T-helper 1 cell treated with Interleukin-12 subunit alpha and Interleukin-12 subunit beta and Interleukin-4 antibody, amounts not matched to agents 30 μg/mL and 1 μg/mL, for 36 hours (primary cell): ENCODE data around the gene CRYBG3.

Source experiments
- H3K27ac Mint-ChIP-seq: one replicate; pipeline ENCODE4 v1.8.0; 2021; ENCODE audit warnings: mild to moderate bottlenecking, mixed read lengths
- H3K27me3 Mint-ChIP-seq: one replicate; pipeline ENCODE4 v1.8.0; 2021; ENCODE audit warnings: low read depth, mixed read lengths
- H3K36me3 Mint-ChIP-seq: one replicate; pipeline ENCODE4 v1.8.0; 2021; ENCODE audit warnings: low read depth, mixed read lengths
- H3K4me1 Mint-ChIP-seq: one replicate; pipeline ENCODE4 v1.8.0; 2021; ENCODE audit warnings: low read depth, mixed read lengths
- H3K4me3 Mint-ChIP-seq: one replicate; pipeline ENCODE4 v1.8.0; 2021; ENCODE audit warnings: mild to moderate bottlenecking, moderate library complexity, mixed read lengths
- H3K9me3 Mint-ChIP-seq: one replicate; pipeline ENCODE4 v1.8.0; 2021; ENCODE audit warnings: mixed read lengths

CRYBG3 gene

DNA sequence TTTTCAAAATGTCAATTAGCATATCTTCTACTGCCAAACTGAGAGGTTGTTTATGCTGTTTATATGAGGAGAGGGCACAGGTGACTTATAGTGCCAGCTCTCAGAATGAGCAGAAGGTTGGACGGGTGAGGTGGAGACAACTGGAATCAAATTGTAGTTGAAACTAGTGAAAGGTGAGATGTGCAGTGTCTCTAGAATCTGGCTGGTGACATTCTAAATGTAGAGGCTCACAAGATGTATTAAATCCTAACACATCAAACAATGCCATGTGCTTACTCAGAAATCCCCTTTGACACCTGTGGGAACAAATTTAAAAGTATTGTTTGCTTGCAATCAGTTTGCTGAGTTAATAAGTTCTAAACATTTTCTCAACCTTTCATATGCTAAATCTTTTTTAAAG is 40.8 kb downstream of the CRYBG3 start:
- Mint-ChIP-seq H3K27ac (no peak overlapping the region), H3K9me3 (no peaks in the 10 kb centered on the region), H3K36me3 (peaks cover 5% of the 10 kb centered on the region), H3K4me1 (peaks cover 1% of the 10 kb centered on the region), H3K4me3 (no peak overlapping the region), H3K27me3 (no peaks in the 10 kb centered on the region)

DNA sequence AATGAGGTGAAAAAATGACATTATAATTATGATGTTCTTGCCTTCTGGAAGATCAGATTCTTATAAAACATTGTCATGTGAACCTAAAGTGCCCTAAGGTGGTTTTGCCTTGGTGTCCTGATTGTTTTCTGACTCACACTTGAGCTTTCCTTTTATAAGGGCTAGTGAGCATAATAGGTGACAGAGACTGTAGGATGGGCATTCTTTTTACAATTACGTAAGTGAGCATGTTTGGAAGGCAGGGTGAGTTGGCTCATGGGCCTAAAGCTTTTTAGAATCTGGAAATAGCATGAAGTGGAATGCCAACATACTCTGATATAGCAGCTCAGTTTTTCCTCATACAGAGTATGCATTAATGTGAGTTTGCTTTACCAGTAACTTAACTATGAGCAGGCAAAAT is 41.2 kb downstream of the CRYBG3 start:
- Mint-ChIP-seq H3K4me3 (no peak overlapping the region), H3K27ac (no peak overlapping the region), H3K36me3 (peaks cover 5% of the 10 kb centered on the region), H3K9me3 (no peaks in the 10 kb centered on the region), H3K27me3 (no peaks in the 10 kb centered on the region), H3K4me1 (peaks cover 1% of the 10 kb centered on the region)

DNA sequence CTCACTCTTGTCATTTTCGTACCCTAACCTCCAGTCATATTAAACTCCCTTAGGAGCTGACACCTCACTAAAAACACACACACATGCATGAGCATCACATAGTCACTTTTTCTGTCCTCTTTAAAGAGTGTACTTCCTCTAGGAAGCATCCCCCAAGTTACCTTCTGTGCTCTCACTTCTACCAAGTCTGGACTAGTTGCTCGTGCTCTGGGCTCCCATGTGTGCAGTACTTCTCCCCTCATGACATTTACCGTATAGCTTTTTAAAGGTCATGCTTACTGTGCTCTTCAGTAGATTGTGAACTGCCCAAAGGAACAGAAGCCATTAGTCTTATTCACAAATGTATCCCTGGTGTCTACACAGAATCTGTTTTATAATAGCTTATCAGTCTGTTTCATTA is 42.0 kb downstream of the CRYBG3 start:
- H3K27ac Mint-ChIP-seq = no peak overlapping the region
- H3K4me3 Mint-ChIP-seq = no peak overlapping the region
- H3K27me3 Mint-ChIP-seq = no peaks in the 10 kb centered on the region
- H3K9me3 Mint-ChIP-seq = no peaks in the 10 kb centered on the region
- peaks cover 5% of the 10 kb centered on the region for H3K36me3 Mint-ChIP-seq
- H3K4me1 Mint-ChIP-seq = peaks cover 1% of the 10 kb centered on the region

DNA sequence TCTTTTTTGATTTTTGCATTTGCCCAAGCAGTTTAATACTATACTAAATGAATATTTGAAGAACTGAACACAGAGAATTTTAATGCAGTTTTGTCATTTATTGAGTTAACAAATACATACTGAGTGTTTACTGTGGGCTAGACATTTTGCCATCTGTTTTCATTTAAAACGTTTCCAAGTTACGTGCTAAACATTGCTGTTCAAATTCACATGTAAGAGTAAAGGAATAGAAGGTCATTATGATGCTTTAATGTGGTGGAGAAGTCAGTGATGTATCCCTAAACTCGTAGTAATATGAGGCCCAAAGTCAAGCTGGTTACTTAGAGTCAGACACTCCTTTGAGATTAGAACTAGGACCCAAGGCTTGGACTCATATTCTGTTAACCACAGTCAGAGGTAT is 49.4 kb downstream of the CRYBG3 start:
- no peak overlapping the region for H3K27ac Mint-ChIP-seq
- peaks cover 5% of the 10 kb centered on the region for H3K36me3 Mint-ChIP-seq

DNA sequence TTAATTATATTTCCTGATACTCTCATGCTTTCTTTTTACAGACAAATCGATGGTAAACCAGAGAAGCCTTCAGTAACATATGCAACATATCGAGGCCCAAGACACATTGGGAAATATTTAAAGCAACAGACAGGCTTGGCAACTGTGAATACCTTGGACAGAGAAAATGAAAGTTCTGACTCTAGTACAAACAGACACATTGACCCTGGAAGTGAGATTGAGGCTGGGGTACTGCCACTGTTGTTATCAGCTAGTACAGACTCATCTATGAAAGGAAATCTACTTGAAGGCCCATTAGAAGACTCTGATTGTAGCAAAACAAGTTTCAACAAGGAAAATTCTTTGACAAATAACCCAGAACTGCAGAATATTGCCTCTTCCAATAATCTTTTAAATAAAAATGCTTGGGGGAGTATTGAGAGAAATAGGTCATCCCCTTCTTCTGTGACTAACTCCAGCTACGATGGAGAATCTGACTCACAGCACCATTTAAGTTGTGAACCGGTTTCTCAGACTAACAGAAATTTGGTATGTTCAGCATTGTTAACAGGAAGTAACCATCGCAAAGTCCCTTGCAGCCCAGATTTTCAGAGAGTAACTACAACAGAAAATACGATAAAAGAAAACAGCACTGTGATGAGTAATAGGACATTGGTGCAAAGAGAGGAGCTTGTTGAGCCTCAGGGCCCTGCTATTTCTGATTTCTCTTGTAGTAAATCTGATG is 50.2 kb downstream of the CRYBG3 start:
- Mint-ChIP-seq H3K4me1 (peaks cover 18% of the 10 kb centered on the region), H3K4me3 (peak overlapping the region; percentile 36), H3K36me3 (peaks cover 5% of the 10 kb centered on the region), H3K27ac (peak overlapping the region; percentile 77), H3K27me3 (no peaks in the 10 kb centered on the region), H3K9me3 (no peaks in the 10 kb centered on the region)

More for the DNA sequence above, 49.4 kb downstream of the CRYBG3 start:
- no peak overlapping the region for H3K4me3 Mint-ChIP-seq
- H3K9me3 Mint-ChIP-seq = no peaks in the 10 kb centered on the region
- peaks cover 18% of the 10 kb centered on the region for H3K4me1 Mint-ChIP-seq
- no peaks in the 10 kb centered on the region for H3K27me3 Mint-ChIP-seq

DNA sequence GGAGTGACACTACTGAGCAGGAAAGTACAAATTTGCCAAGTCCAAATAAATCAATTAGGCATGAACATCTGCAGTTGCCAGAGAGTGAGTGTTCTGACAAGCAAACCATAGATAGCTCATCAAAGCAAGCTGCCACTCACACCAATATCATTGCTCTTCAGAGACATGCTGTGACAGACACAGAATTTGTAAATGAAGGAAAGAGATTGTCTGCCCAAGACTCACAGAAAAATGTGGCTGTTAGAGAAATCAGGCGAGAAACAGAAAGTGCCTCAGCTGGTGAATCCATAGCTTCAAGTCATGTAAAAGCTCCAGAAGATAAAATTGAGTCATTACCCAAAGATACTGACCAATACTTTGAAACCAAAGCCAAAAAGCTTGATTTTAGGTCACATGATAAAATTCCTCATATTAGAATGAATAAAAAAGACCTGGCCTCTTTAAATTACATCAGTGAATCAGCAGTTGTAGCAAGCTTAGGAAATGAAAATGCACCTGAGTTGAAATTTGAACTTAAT is 50.8 kb downstream of the CRYBG3 start:
- Mint-ChIP-seq H3K36me3 (peaks cover 8% of the 10 kb centered on the region), H3K27ac (peak overlapping the region; percentile 77), H3K4me3 (peak overlapping the region; percentile 36), H3K27me3 (no peaks in the 10 kb centered on the region), H3K4me1 (peaks cover 18% of the 10 kb centered on the region), H3K9me3 (no peaks in the 10 kb centered on the region)

DNA sequence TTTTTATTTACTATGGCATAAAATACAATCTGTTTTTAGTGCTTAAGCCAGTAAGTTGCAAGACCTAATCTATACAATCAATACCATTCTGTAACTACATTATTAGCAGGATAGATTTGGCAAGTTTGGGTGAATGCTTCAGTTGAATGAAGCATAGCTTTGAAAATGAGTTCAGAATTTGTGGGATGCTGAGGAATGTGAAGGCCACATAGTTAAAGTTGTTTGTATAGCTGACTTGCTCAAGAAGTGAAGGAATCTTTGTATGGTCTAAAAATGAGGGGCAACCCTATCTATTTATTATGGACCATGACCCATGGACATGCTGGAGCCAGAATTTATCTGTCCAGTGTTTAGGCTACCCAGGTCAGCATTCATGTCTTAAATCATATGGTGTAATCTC is 58.5 kb downstream of the CRYBG3 start:
- Mint-ChIP-seq H3K4me3 (no peak overlapping the region), H3K9me3 (no peaks in the 10 kb centered on the region), H3K4me1 (peaks cover 4% of the 10 kb centered on the region), H3K36me3 (peaks cover 9% of the 10 kb centered on the region), H3K27me3 (no peaks in the 10 kb centered on the region), H3K27ac (no peak overlapping the region)

DNA sequence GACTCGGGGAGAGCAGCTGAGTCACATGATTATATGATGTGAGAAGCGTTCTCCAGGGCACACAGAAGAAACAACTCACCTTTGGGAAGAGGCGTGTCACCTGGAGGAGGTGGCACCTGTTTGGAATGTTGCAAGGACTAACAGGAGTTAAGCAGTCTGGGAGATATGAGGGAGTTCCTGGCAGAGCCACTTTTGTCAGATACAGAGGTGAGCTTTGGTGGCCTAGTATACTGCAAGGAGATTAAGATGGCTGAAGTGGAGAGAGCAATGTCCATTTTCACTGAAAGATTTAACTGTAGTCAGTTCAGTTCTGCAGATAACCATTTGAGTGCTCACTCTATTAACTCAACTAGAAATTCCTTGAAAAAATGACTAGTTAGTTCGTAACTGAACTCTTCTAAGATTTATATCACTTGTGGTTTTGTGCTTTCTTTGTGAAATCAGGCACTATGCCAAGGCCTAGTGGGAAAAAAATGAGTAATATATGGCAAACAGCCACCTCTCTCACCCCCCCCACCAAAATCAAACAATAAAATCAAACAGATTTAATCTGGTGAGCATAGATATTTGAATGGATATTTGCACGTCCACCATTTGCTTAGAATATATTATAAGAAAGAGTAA is 61.3 kb downstream of the CRYBG3 start:
- Mint-ChIP-seq H3K36me3 (peaks cover 11% of the 10 kb centered on the region), H3K4me1 (peaks cover 4% of the 10 kb centered on the region), H3K27ac (no peak overlapping the region), H3K4me3 (no peak overlapping the region), H3K9me3 (no peaks in the 10 kb centered on the region), H3K27me3 (no peaks in the 10 kb centered on the region)

DNA sequence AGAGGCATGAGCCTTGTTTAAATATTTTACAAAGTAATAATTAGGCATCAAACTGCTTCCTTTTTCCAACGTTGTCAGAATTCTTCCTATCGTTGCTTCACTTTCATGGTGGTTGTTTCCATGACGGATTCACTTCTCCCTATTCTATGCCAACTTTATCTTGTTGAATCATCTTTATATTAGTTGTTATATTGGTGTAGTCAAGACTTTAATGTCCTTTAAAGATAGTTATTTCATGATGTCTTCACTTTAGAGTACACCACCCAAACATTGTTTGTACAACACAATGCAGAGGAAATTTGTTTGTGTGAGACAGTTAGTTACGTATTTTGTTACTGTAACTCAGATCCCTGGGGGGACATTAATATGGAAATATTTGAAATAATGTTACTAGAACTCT is 61.9 kb downstream of the CRYBG3 start:
- H3K4me3 Mint-ChIP-seq = no peak overlapping the region
- H3K9me3 Mint-ChIP-seq = no peaks in the 10 kb centered on the region
- H3K36me3 Mint-ChIP-seq = peaks cover 11% of the 10 kb centered on the region
- peaks cover 4% of the 10 kb centered on the region for H3K4me1 Mint-ChIP-seq
- H3K27me3 Mint-ChIP-seq = no peaks in the 10 kb centered on the region
- no peak overlapping the region for H3K27ac Mint-ChIP-seq

DNA sequence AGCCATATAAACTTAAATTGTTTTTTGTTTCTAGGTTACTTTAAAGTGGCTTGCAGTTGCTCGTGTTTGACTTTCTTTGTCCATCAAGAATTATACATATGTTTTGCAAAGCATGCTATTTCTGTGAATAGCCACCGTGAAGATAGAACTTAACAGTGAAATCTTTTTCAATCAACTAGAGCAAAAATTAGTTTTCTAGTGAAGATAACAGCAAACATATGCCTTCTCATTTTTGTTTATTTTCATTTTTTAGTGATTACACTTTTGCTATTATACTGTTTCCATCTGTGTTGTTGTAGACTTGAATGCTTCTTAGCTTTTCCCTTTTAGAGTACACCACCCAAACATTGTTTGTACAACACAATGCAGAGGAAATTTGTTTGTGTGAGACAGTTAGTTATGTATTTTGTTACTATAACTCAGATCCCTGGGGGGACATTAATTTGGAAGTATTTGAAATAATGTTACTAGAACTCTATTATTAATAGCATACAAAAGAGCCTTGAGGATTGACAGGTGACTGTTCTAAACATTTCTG is 62.8 kb downstream of the CRYBG3 start:
- Mint-ChIP-seq H3K27me3 (no peaks in the 10 kb centered on the region), H3K4me1 (peaks cover 4% of the 10 kb centered on the region), H3K27ac (no peak overlapping the region), H3K9me3 (no peaks in the 10 kb centered on the region), H3K4me3 (no peak overlapping the region), H3K36me3 (peaks cover 7% of the 10 kb centered on the region)

DNA sequence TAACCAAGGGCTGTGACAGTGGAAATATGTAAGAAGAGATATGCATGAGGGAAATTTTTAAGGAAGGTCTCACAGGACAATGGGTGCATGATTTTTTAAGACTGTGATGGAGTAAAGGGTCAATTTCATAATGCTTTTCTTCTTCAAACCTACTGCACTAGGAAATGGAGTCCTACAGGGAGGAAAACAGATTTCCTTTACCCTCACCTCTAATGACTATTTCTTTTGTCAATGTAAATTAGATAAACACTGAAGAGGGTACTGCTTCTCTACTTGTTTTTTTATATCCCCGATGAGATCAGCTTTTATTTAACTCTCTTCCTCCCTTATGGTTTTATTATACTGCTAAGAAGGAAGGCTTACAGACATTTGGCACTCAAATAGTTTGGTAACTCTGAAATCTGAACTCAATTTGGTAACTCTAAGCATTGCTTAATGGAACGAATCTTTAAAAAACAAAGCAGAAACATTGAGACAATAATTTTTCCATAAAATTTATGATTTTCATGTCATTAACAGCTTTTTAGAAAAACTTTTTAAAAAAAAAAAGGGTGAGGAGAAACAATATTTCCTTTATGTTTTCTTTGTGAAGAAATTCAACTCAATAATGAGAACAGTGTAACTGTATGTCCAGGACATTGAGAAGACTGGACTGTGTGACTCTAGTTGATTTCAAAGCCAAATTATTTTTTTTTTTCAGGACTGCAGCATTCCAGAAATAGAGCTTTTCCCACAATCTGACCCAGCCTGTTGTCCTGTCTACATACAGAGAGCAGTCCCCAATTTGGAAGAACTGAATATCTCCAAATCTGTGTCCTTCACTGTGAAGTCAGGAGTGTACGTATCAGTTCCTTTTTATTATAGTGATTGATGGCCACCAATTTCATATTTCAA is 64.4 kb downstream of the CRYBG3 start:
- Mint-ChIP-seq H3K4me1 (peaks cover 4% of the 10 kb centered on the region), H3K9me3 (no peaks in the 10 kb centered on the region), H3K27me3 (no peaks in the 10 kb centered on the region), H3K4me3 (no peak overlapping the region), H3K27ac (no peak overlapping the region), H3K36me3 (peaks cover 7% of the 10 kb centered on the region)

DNA sequence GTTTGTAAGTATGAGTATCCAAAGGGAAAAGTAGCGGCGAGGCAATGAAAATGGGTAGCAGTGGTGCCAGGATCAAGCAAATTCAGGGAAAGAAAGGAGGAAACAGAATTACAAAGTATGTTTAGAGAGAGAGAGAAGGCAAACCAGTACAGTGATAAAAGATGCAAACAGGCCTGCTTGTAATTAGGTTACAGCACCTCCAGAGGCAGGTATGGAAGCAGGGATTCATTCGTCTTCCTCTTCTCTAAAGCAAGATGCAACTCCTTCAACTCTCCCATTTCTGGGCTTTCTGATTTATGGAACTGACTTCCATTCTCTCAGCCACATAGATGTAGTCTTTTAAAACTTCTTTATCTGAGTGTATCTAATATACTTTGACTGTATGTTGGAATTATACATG is 68.0 kb downstream of the CRYBG3 start:
- Mint-ChIP-seq H3K27me3 (no peaks in the 10 kb centered on the region), H3K9me3 (no peaks in the 10 kb centered on the region), H3K27ac (no peak overlapping the region), H3K4me3 (no peak overlapping the region), H3K36me3 (peaks cover 9% of the 10 kb centered on the region), H3K4me1 (no peaks in the 10 kb centered on the region)

DNA sequence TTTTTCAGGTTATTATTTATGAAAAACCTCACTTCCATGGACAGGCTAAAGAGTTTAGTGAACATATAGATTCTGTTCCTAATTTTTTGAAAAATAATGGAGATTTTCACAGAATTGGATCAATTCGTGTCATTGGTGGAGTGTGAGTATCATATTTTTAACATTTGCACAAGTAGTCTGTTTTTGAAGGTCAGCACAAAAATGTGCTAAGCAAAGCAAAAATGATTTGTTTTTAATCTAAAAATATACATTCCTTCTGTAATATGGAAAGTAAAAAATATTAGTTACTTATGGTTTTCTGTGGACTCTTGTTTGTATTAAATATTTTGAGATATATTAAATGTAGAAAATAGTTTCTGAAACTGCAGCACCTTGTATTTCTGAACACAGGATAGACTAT is 71.0 kb downstream of the CRYBG3 start:
- Mint-ChIP-seq H3K9me3 (no peaks in the 10 kb centered on the region), H3K36me3 (peaks cover 14% of the 10 kb centered on the region), H3K27me3 (no peaks in the 10 kb centered on the region), H3K27ac (no peak overlapping the region), H3K4me1 (no peaks in the 10 kb centered on the region), H3K4me3 (no peak overlapping the region)

DNA sequence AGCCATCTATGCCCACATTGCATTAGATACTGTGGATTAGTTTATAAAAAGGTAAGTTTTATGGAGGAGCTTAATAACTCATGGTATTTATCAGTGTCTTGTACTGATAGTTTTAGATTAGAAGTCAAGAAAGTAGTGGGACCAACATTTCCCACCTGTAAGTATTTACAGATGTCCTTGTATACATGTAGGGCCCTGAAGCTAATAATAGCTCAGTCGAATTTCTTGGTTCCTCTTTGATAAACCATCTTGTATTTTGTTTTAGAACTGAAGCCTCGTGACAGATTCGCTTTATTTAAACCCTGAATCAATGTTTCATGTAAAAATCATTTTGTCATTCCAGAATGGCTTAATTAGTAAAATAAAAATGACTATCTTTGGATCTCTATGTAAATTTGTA is 73.4 kb downstream of the CRYBG3 start:
- Mint-ChIP-seq H3K27me3 (no peaks in the 10 kb centered on the region), H3K9me3 (no peaks in the 10 kb centered on the region), H3K4me3 (no peak overlapping the region), H3K4me1 (peaks cover 1% of the 10 kb centered on the region), H3K36me3 (peaks cover 18% of the 10 kb centered on the region), H3K27ac (no peak overlapping the region)
